ENCODE results near the gene EEF1A2. TPM values are rescaled to one million over a fixed set of nuclear protein-coding genes. Genes with fewer than 3 reads are reported as not detected.
"Not testable (repeated sequence)": the region's sequence is repeated elsewhere in the genome, so short reads cannot be mapped to it uniquely, and the experiment has no call there.

The EEF1A2 gene
- total RNA-seq, 6 experiments from 2014 or later, result 1.1 to 7.2 (median 1.7) TPM

DNA sequence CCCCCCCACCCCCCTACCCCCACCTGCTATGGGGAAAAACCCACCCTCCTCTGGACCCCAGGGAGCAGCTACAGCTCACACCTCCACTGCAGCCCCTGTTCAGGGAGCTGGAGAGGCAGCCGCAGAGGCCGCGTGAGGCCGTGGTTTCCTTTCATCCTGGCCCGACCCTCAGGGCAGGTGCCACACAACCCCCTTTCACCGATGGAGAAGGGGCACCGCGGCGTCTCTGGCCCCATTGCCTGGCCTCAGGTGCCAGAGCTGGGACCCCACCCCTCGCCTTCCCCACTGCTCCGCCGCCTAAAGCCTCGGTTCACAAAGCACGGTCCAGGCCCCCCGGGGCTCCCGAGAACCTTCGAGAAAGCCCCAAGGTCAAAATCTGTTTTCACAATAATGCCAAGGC lies 14.6 kb downstream of the EEF1A2 start:
- peaks cover 20% of the 10 kb centered on the region for H3K27me3 Mint-ChIP-seq (ENCODE audit: insufficient read depth)
- no peaks in the 10 kb centered on the region for H3K9me3 Mint-ChIP-seq

DNA sequence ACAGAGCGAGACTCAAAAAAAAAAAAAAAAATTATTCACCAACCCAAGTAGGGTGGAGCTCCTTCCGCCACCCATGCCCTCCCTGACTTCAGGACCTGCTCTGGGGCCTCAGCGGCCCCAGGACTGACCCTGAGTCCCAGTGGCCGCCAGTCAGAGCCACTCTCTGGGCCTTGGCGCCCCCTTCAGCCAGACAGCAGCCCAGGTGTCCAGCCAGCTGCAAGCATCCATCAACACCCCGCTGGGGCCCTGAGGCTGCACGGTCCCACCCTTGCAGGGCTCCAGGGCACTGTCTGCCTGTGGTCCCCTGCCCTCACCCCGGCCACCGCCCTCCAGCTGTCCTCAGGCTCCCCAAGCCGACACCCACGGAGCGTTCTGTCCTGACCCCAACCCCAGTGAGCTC lies 15.0 kb downstream of the EEF1A2 start:
- DNase-seq, result no peak
- Mint-ChIP-seq H3K27me3 (ENCODE audit: insufficient read depth) (peaks cover 19% of the 10 kb centered on the region), H3K9me3 (no peaks in the 10 kb centered on the region), H3K27ac (no peak overlapping the region), H3K4me1 (ENCODE audit: low read depth) (no peaks in the 10 kb centered on the region), H3K36me3 (ENCODE audit: low read depth) (no peaks in the 10 kb centered on the region), H3K4me3 (no peak overlapping the region)
- TF ChIP-seq, protein P1, sequence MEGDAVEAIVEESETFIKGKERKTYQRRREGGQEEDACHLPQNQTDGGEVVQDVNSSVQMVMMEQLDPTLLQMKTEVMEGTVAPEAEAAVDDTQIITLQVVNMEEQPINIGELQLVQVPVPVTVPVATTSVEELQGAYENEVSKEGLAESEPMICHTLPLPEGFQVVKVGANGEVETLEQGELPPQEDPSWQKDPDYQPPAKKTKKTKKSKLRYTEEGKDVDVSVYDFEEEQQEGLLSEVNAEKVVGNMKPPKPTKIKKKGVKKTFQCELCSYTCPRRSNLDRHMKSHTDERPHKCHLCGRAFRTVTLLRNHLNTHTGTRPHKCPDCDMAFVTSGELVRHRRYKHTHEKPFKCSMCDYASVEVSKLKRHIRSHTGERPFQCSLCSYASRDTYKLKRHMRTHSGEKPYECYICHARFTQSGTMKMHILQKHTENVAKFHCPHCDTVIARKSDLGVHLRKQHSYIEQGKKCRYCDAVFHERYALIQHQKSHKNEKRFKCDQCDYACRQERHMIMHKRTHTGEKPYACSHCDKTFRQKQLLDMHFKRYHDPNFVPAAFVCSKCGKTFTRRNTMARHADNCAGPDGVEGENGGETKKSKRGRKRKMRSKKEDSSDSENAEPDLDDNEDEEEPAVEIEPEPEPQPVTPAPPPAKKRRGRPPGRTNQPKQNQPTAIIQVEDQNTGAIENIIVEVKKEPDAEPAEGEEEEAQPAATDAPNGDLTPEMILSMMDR (IDR thresholded peaks at IDR 0.05), result peak; percentile 18; the same call in 1 of the 2 replicates

More for the DNA sequence above, 14.6 kb downstream of the EEF1A2 start:
- H3K36me3 Mint-ChIP-seq (ENCODE audit: low read depth), result no peaks in the 10 kb centered on the region
- TF ChIP-seq, protein P1 (IDR thresholded peaks at IDR 0.05), result no peak
- DNase-seq, result no peak
- no peaks in the 10 kb centered on the region for H3K4me1 Mint-ChIP-seq (ENCODE audit: low read depth)
- no peak overlapping the region for H3K4me3 Mint-ChIP-seq
- no peak overlapping the region for H3K27ac Mint-ChIP-seq

DNA sequence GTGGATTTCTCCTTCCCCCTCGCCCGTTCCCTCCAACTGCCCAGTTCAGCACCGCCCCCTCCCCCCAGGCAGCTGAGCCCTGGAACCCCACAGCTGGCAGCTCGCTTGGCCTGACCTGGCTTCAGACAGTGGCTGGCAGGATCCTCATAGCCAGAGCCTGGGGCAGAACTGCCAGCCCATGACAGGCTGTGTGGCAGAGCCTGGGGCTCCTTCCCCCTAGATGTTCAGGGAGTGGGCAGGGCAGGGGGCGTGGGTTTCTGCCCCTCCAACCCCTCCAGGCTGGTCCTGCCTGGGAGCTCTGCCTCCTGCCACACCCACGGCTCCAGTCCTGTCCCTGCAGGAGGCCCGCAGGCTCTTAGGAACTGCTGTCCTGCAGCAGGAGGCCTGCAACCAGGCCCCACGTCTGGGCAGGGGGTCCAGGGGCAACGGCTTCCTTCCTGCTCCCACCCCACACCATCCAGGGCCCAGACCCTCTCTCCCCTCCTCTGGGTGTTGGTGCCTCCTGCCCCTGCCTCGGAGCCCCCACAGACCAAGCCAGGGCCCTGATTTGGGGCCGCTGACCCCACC lies 16.8 kb downstream of the EEF1A2 start:
- no peaks in the 10 kb centered on the region for H3K9me3 Mint-ChIP-seq
- TF ChIP-seq, protein P1 (IDR thresholded peaks at IDR 0.05), result no peak
- no peak for DNase-seq
- peaks cover 17% of the 10 kb centered on the region for H3K27me3 Mint-ChIP-seq (ENCODE audit: insufficient read depth)
- no peak overlapping the region for H3K4me3 Mint-ChIP-seq
- H3K36me3 Mint-ChIP-seq (ENCODE audit: low read depth), result no peaks in the 10 kb centered on the region
- no peak overlapping the region for H3K27ac Mint-ChIP-seq
- H3K4me1 Mint-ChIP-seq (ENCODE audit: low read depth), result no peaks in the 10 kb centered on the region

DNA sequence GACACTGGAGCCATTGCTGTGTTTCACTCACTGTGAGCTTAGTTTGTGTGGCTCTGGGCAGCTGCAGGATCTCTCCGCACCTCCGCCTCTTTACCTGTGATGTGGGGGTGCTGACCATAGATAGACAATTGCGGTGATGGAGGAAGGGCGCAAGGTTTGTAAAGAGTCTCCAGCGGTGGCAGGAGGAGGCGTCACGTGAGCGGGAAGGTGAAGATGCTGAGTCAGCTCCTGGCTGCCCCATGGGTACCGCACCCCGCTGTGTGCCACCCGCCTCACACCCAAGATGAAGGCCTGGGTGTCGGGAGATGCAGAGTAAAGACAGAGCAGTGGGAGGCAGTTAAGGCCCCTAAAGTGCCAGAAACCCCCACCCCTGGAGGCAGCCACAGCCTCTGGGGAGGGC lies 17.4 kb downstream of the EEF1A2 start:
- Mint-ChIP-seq H3K4me1 (ENCODE audit: low read depth) (no peaks in the 10 kb centered on the region), H3K4me3 (no peak overlapping the region), H3K9me3 (no peaks in the 10 kb centered on the region), H3K27ac (no peak overlapping the region), H3K36me3 (ENCODE audit: low read depth) (no peaks in the 10 kb centered on the region), H3K27me3 (ENCODE audit: insufficient read depth) (peaks cover 19% of the 10 kb centered on the region)
- DNase-seq, result no peak
- TF ChIP-seq, protein P1 (IDR thresholded peaks at IDR 0.05), result no peak

DNA sequence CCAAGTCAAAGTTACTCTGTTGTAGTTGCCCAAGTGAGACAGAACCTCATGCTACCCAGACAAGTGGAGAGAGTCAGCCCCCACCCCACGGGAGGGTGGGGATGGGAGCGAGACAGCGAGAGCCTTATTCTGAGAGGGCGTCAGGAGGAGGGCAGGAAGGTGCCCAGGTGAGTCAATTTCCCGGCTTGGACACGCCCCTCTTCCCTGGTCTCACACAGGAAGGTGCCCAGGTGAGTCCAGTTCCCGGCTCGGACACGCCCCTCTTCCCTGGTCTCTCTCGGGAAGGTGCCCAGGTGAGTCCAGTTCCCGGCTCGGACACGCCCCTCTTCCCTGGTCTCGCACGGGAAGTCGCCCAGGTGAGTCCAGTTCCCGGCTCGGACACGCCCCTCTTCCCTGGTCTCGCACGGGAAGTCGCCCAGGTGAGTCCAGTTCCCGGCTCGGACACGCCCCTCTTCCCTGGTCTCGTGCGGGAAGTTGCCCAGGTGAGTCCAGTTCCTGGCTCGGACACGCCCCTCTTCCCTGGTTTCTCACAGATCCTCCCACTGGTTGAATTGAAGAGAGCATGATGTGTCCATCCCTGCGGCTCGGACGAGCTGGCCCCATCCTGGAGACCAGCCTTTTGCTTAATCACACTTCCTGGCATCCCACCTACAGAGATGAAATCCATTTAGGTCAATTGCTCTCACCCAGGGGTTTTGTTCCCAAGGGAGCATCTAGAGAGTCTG lies 19.0 kb downstream of the EEF1A2 start:
- not testable (repeated sequence) for H3K27ac Mint-ChIP-seq; H3K4me1 Mint-ChIP-seq (ENCODE audit: low read depth); H3K9me3 Mint-ChIP-seq; H3K4me3 Mint-ChIP-seq; H3K36me3 Mint-ChIP-seq (ENCODE audit: low read depth); DNase-seq
- H3K27me3 Mint-ChIP-seq (ENCODE audit: insufficient read depth), result peaks cover 24% of the 10 kb centered on the region

All from HFFc6 (cell line).